Embryonic facial prominence (tissue), 1 donor: Measurements from ENCODE around the gene SMIM22.
"Not testable (repeated sequence)": the region's sequence is repeated elsewhere in the genome, so short reads cannot be mapped to it uniquely, and the experiment has no call there.

Source experiments
- DNase-seq: peaks from one replicate; pipeline ENCODE4 v3.0.0-alpha.2; 2016; ENCODE audit errors: extremely low spot score

Gene SMIM22

DNA sequence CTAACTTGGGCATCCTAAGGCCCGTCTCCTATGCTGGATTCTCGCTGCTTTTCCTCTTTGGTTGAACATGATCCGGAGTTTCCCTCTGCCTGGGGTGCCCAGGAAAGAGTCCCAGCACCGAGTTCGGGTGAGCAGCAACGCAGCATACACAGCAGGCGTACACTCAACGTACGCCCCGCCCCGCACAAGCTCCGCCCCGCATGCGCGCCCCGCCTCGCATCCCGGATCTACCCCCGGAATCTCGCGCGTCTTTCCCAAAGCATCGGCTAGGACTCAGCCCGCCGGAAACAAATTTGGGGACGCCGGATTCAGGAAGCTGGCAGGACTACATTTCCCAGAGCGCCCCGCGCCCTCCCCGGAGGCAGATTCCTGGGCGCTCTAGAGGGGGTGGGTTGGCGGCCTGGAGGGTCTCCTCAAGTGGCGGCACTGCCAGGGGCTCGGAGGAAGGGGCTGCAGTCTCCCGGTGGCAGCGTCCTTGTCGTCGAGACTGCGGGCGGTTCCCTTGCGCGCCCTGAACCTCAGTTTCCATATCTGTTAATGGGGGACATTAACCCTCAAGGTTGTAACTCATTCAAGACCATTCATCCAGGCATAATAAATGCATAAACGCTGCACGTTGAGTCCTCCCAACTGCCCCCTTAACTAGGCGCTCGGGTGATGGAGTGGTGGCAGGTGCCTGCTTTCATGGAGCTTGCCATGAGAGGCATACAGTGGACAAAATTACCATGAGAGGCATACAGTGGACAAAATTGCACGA lies 26.4 kb upstream of the SMIM22 start:
- DNase-seq, result peak; percentile 94

DNA sequence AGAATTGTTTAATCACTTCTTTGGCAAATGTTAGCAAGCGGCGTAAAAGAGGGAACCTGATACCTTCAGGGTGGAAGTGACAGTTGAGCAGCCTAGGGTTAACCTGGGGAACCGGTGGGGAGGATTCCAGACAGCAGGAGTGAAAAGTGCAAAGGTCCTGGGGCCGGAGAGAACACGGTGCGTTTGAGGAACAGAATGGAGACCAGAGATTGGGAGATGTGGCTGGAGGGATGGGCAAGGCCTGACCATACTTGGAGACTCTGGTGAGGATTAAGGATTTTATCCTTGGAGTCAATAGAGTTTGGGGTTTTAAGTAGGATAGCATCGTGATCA lies 25.9 kb upstream of the SMIM22 start:
- DNase-seq, result no peak

DNA sequence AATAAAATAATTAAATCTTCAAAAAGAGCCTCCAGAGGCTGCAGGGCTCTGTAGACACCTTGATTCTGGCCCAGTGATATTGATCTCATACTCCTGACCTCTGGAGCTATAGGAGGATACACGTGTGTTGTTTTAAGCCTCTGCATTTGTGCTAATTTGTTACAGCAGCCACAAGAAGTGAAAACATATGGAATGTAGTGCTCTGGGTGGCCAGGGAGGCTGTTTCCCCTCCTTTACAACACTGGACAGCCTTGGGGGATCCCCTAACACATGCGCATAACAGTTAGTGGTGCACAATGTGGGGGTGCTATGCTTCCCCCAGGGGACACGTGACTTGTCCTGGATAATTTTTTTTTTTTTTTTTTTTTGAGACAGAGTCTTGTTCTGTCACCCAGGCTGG lies 23.5 kb upstream of the SMIM22 start:
- DNase-seq, result no peak

DNA sequence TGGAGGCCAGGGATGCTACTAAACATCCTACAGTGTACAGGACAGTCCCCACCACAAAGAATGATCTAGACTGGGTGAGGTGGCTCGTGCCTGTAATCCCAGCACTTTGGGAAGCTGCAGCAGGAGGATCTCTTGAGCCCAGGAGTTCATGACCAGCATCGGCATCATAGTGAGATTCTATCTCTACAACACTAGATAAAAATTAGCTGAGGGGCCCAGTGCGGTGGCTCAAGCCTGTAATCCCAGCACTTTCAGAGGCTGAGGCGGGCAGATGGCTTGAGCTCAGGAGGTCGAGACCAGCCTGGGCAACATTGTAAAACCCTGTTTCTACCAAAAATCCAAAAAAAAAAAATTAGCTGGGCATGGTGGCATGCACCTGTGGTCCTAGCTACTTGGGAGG lies 22.8 kb upstream of the SMIM22 start:
- no peak for DNase-seq

DNA sequence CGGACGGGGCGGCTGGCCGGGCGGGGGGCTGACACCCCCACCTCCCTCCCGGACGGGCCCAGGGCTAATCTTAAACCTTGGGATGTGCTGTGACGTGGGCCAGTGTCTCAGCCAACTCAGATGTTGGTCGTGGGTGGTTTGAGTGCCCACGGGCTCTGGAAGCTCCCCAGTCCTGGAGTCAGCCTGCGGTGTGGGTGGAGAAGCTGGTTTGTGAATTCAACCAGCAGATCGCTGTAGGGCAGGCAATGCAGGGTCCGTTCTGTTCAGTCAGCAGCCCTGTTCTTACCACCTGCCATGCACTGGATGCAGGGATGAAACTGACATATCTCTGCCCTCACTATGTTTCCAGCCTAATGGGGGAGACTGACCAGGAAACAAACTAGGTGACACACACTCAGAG lies 20.2 kb upstream of the SMIM22 start:
- DNase-seq, result no peak

DNA sequence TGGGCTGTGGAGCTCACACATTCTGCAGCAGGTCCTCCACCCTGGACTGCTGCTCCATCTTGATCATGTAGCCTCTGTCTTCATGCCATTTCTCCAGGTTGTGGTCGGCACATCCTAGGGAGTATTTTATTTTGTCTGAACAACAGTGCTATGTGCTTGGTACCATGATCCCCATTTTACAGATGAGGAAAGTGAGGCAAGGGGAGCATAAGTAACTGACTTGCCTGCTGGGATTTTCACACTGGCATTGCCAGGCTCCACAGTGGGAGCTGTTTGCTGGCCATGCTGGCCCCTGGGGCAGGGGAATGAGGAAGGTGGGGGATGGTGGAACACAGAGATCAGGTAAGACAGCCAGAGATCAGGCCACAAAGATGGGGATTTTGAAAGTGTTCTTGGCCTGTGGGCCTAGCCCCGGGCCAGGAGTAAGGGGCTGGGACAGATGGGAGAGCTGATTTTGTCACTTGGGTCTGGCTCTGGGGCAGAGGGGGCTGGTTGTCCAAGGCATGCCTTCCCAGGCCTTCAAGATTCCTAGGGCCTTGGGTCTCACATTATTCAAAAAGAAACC lies 18.9 kb upstream of the SMIM22 start:
- no peak for DNase-seq

DNA sequence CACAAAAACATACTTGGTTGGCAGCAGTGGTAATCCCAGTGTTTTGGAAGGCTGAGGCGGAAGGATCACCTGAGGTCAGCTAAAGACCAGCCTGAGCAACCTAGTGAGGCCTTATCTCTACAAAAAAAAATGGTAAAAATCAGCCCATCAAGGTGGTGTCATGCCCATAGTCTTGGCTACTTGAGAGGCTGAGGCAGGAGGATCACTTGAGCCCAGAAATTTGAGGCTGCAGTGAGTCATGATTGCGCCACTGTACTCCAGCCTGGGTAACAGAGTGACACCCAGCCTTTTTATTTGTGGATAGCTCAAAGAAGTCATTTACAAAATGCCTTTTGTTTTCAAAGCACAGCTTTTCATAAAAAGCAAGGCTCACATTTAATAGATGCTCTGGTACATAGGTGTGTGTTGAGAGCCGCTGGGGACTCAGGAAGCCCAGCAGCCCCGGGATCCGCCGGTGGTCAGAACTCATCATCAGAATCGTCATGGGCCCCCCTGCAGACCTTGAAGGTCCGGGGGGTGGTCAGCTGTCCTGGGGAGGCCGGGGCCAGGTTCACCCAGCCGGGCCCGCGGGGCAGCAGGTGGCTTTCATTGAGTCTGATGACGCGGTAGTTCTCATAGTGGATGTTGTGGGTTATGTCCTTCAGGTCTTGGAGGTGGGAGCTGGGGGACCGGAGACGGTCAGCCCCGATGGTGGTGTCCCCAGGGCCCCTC lies 17.7 kb upstream of the SMIM22 start:
- DNase-seq, result no peak

DNA sequence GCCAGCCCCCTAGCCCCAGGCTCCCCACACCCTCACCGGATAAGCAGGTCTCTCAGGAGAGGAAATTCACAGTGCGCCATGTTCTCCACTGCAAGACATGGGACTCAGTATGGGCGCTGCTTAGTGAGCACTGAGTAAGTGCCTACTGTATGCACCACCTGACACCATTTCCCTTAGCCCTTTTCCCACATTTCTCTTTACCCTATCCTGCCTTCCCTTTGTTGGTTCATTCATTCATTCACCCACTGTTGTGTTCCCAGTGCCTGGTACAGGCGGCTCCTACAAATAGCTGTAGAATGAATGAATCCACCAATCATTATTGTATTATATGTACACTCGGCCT lies 17.1 kb upstream of the SMIM22 start:
- DNase-seq, result no peak

DNA sequence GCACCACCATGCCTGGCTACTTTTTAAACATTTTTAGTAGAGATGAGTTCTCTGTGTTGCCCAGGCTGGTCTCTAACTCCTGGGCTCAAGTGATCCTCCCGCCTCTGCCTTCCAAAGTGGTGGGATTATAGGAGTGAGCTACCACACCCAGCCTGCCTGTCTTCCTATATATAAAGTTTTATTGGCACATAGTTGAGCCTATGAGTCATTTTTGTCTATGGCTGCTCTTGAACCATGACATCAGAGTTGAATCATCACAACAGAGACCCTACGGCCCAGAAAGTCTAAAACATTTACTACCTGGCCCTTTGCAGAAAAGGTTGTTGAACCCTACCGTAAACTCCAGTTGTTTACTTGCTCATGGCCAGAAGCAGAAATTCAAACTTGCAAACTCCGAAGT lies 14.9 kb upstream of the SMIM22 start:
- no peak for DNase-seq

DNA sequence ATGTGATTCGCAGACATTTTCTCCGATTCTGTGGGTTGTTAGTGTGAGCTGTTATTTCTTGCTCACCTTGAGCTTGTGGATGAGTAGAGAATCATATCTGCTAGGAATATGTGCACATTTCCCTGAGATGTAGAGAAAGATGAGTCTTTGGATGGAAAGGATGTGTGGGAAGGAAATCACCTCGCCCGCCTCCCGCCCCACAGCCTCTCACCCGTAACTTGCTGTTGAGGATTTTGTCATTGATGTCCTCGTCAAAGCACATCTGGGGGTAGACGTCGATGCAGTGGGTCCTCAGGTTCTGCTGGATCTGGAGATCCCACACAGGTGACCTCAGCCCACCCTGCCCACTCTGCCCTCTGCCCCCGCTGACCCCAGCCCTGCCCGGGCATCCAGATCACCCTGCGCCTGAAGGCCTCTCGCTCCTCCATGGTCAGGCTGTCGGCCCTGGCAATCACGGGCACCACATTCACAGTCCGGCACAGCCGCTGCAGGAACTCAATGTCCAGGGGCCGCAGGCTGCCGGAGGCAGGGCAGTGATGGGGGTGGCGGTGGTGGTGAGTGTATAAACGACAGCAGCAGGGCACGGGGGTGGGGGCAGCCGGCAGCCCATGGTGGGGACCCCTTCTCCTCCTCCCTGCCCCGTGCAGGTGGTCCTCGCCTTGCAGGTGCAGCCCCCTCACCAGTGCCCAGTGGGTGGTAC lies 11.8 kb upstream of the SMIM22 start:
- DNase-seq, result no peak

DNA sequence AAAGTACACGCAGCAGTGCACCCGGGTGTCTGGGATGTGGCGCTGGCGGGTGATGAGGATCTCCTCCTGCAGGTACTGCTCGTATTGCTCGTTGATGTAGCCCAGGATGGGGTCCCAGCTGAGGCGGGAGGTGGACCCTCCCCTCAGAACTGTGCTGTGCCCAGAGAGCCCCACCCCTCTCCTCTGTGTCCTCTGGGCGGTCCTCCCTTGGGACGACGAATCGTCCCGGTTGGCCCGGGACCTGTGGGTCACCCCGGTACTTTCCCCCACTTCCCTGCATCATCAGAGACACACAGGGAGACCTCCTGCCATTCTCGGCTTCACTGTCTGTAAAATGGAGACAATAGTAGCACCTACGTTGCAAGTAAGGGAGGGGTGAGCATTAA lies 11.2 kb upstream of the SMIM22 start:
- DNase-seq, result no peak

DNA sequence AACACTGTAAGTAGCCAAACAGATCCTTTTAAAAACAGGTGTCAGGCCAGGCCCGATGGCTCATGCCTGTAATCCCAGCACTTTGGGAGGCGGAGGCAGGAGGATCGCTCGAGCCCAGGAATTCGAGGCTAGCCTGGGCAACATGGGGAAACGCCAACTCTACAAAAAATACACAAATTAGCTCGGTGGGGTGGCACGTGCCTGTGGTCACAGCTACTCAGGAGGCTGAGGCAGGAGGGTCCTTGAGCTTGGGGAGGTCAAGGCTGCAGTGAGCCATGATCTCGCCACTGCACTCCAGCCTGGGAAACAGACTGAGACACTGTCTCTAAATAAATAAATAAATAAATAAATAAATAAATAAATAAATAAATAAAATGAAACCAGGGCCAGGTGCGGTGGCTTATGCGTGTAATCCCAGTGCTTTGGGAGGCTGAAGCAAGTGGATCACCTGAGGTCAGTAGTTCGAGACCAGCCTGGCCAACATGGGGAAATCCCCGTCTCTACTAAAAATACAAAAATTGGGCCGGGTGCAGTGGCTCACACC lies 10.7 kb upstream of the SMIM22 start:
- DNase-seq, result not testable (repeated sequence)

DNA sequence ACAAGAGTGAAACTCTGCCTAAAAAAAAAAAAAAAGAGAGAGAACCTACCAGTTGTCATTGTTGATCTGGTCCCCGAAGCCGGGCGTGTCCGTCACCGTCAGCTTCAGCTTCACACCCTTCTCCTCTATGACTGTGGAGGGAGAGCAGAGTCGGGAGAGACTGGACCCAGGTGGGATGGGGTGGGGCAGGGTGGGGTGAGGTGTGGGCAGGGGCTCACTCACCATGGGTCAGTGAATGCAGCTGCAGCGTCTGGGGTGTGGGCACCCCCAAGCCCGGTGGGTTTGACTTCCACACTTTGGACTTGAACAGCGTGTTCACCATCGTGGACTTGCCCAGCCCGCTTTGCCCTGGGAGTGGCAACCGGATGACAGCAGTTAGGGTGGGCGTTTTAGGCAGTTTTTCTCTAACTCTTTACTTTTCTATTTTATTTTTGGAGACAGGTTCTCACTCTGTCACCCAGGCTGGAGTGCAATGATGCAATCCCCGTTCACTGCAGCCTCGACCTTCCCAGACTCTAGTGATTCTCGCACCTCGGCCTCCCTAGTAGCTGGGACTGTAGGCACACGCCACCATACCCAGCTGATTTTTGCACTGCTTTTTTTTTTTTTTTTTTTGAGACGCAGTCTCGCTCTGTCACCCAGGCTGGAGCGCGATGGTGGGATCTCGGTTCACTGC lies 9.3 kb upstream of the SMIM22 start:
- no peak for DNase-seq

DNA sequence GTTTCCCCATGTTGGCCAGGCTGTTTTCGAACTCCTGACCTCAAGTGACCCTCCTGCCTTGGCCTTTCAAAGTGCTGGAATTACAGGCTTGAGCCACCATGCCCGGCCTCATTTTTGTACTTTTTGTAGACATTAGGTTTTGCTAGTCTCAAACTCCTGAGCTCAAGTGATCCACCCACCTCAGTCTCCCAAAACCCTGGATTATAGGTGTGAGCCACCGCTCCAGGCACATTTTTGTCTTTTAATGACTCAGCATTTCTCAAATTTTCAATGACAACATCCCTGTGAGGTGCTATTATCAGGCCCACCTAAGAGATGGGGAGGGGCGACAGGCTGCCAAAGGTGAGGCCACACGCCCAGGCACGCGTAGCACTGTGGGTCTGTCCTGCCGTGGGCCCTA lies 8.1 kb upstream of the SMIM22 start:
- no peak for DNase-seq

DNA sequence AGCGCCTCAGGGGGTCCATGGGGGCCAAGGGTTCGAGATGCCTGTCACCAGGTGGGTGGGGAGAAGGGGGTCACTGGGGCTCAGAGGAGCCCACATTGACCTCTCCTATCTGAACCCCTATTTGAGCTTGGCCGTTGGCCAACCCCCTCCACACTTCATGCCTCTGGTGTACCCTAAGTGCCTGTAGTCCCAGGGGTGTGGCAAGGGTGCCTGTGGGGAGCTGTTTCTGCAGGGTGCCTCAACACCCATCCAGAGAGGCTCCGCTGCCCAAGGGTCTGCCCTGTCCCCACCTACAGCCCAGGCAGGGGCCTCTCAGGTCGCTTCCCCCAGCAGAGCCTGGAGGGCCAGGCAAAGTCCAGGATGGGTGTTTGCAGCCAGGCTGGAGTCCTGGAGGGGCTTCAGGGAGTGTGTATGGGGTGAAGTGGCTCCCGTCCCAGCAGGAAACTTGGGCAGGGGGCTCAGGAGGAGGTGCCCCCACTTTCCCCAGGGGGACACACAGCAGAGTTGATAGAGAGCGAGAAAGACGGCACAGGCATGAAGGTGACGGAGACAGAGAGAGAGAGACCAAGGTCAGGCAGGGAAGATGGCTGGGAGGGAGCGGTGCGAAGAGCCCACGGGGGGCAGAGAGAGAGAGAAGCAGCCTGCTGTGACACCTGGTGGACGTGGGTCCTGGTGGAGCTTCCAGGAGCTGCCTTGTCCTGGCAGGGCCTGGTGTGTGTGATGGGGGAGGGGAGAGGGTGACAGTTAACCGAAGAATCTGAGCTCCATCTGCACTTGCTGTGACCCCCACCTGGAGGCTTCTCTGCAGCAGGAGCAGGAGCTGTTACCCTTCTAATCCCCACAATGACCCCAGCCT lies 7.3 kb upstream of the SMIM22 start, which contains the start of gene SEPTIN12:
TSS of gene SEPTIN12 (minus strand) at position 719 of the 856 bp plus-strand sequence. CDS start at position 19, 700 bp downstream.
- no peak for DNase-seq

DNA sequence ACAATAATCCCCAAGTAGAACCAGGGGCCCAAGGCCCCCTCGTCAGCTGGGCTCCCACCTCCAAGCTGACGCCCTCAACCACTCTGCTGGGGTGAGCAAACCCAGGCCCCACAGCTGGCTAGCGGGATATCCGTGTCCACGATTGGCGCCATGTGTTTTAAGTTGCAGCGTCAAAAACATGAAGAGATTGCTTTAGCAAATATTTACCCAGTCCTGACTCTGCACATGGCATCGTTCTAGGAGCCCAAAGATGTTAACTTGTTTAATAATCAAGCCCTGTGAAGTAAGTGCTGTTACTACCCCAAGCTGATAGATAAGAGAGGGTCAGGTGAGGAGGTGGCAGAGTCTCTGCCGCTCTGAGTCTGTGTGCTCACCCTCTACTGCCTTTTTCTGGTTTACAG lies 6.7 kb upstream of the SMIM22 start:
- no peak for DNase-seq

DNA sequence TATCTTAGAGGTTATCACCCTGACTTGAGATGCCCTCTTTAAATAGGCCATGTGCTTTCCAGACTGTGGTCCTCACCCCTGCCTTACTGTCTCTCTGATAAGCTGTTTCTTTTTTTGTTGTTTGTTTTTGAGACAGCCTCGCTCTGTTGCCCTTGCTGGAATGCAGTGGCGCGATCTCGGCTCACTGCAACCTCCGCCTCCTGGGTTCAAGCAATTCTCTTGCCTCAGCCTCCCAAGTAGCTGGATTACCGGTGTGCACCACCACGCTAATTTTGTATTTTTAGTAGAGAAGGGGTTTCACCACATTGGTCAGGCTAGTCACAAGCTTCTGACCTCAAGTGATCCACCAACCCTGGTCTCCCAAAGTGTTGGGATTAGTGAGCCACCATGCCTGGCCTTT lies 6.3 kb upstream of the SMIM22 start:
- DNase-seq, result no peak

DNA sequence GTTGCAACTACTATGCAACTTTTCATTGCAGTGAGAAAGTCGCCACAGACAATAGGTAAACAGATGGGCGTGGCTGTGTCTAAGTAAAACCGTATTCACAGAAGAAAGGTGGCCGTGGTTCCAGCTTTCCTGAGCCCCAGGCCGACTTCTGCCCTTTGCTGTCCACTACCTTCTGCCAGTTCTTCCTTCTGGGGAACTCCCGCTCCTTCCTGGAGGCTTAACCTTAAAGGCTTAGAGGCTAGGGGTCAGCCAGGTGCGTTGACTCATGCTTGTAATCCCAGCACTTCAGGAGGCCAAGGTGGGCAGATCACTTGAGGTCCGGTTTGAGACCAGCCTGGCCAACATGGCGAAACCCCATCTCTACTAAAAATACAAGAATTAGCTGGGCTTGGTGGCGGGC lies 4.9 kb upstream of the SMIM22 start:
- DNase-seq, result no peak

DNA sequence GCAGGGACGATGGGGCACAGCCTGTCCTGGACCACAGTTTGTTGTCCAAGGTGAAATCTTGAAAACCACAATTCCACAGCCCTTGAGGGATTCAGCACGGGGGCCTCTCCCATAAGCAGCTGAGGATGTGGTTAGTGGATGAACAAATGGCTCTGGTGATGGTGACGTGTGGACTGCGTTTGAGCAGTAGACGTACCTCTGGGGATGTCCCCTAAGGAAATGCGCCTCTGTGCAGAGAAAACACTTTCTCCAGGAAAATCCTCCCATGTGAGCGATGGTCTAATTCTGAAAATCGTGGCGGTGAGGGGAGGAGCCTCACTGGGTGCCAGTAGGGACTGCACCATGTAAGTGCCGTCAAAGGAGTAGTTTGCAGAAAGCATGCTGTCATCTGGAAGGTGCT lies 4.3 kb upstream of the SMIM22 start:
- DNase-seq, result no peak

DNA sequence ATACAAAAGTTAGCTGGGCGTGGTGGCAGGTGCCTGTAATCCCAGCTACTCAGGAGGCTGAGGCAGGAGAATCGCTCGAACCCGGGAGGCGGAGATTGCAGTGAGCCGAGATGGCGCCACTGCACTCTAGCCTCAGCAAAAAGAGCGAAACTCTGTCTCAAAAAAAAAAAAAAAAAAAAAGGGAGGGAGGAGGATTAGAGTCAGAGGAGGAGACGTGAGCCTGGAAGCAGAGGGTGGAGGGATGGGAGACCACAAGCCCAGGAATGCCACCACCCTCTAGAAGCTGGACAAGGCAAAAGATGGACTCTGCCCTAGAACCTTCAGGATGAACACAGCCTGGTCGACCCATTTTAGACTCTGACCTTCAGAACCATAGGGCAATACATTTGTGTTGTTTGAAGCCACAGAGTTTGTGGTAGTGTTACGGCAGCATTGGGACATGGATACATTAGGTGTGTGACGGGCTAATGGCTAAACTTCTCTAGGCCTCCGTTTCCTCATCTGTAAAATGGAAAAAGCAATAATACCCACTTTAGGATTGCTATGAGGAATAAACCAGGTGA lies 2.1 kb upstream of the SMIM22 start:
- no peak for DNase-seq
